GM12878 (cell line): Measurements from ENCODE around the gene SCGN. TPM values are rescaled to one million over a fixed set of nuclear protein-coding genes. Genes with fewer than 3 reads are reported as not detected.

Experiments
- ATAC-seq: fragments of 200-7000 bp; cut with Tn5 transposase; 3 replicates; pipeline ENCODE4 v1.9.1; 2020; ENCODE audit warnings: mild to moderate bottlenecking, moderate library complexity
- BruUV-seq: library from RNA; stranded (reverse); fragments of 400-500 nt; replicated peaks from 2 replicates; lab custom pipeline; 2021; lab: Mats Ljungman, UMichigan
- CTCF ChIA-PET: fragments of 300-600 bp; sonication (Branson Sonifier 250); formaldehyde crosslinking; extraction: SDS; loops from one replicate; lab custom pipeline; 2021; ENCODE audit warnings: inconsistent platforms; lab: Yijun Ruan, JAX
- POLR2A ChIA-PET: fragments of 350-600 bp; formaldehyde crosslinking; extraction: SDS; loops from one replicate; lab custom pipeline; 2021; ENCODE audit warnings: inconsistent platforms; lab: Charles Lee
- RAD21 ChIA-PET: fragments of 300-600 bp; sonication (Branson Sonifier 250); formaldehyde crosslinking; loops from one replicate; lab custom pipeline; 2023; ENCODE audit warnings: antibody characterized with exemption; ENCODE audit not compliant: unreplicated experiment; lab: Charles Lee
- SMC1A ChIA-PET: fragments of 300-600 bp; sonication (Branson Sonifier 250); formaldehyde crosslinking; loops from one replicate; lab custom pipeline; 2023; ENCODE audit not compliant: unreplicated experiment, uncharacterized antibody; lab: Charles Lee
- DNase-seq: peaks from one replicate; pipeline ENCODE4 v3.0.0-alpha.2; 2011; ENCODE audit warnings: low read depth, low spot score
- FAIRE-seq: peaks from 3 replicates; lab custom pipeline; 2011; peaks lifted over from hg19 to GRCh38; lab: Jason Lieb, UNC
- H2AFZ ChIP-seq: 2 replicates; pipeline ENCODE4 v1.6.0; 2011; ENCODE audit warnings: low read depth, low read length, control low read depth; ENCODE audit not compliant: control insufficient read depth
- H3K27ac ChIP-seq: 2 replicates; pipeline ENCODE4 v1.5.1; 2011; ENCODE audit warnings: control low read depth; ENCODE audit not compliant: control insufficient read depth, insufficient read depth
- H3K27me3 ChIP-seq, 2 experiments: replicated peaks in 1 of 2; 2 replicates each; pipeline versions ENCODE4 v1.6.0 to v1.6.1; 2011; ENCODE audit warnings: low read length in 1 of 2; ENCODE audit not compliant: control insufficient read depth in 2 of 2, insufficient read depth in 2 of 2
- H3K36me3 ChIP-seq, 2 experiments: 2 replicates each; pipeline ENCODE4 v1.5.1; 2011; ENCODE audit warnings: low read length in 1 of 2; ENCODE audit not compliant: control insufficient read depth in 2 of 2, insufficient read depth in 2 of 2
- H3K4me1 ChIP-seq: 2 replicates; pipeline ENCODE4 v1.6.1; 2011; ENCODE audit warnings: mild to moderate bottlenecking, low read length, moderate library complexity, mixed read lengths; ENCODE audit not compliant: control insufficient read depth, insufficient read depth
- H3K4me2 ChIP-seq: 2 replicates; pipeline ENCODE4 v1.6.0; 2011; ENCODE audit warnings: control low read depth; ENCODE audit not compliant: control insufficient read depth, insufficient read depth
- H3K4me3 ChIP-seq: fragments of 200-600 bp; sonication (generic); 2 replicates; pipeline ENCODE4 v1.5.1; 2016
- H3K79me2 ChIP-seq: 2 replicates; pipeline ENCODE4 v1.6.0; 2011; ENCODE audit warnings: low read length; ENCODE audit not compliant: control insufficient read depth, insufficient read depth
- H3K9ac ChIP-seq: 2 replicates; pipeline ENCODE4 v1.8.0; 2011; ENCODE audit warnings: low read length, control low read depth, mixed read lengths; ENCODE audit not compliant: control insufficient read depth, insufficient read depth
- H3K9me3 ChIP-seq: replicated peaks from 3 replicates; pipeline ENCODE4 v1.5.1; 2011; ENCODE audit warnings: mild to moderate bottlenecking, low read length; ENCODE audit not compliant: control insufficient read depth, insufficient read depth
- H4K20me1 ChIP-seq: 2 replicates; pipeline ENCODE4 v1.6.0; 2011; ENCODE audit not compliant: control insufficient read depth, insufficient read depth
- CBX3 ChIP-seq: fragments of 200-600 bp; sonication (generic); IDR thresholded peaks from 2 replicates; pipeline ENCODE4 v1.6.1; 2016; ENCODE audit warnings: low read depth, borderline replicate concordance
- CREB1 ChIP-seq: IDR thresholded peaks from 2 replicates; pipeline ENCODE4 v1.6.1; 2012; ENCODE audit warnings: low read depth, mild to moderate bottlenecking, inconsistent platforms
- CTCF ChIP-seq, 3 experiments: IDR thresholded peaks in 2 of 3; conservative IDR thresholded peaks in 1 of 3; 2 replicates each; pipeline ENCODE4 v1.5.1; 2011; ENCODE audit warnings: low read depth in 3 of 3, low read length in 3 of 3, mild to moderate bottlenecking in 3 of 3, control low read depth in 2 of 3, moderate library complexity in 2 of 3, inconsistent platforms in 1 of 3, mixed read lengths in 1 of 3; ENCODE audit not compliant: control insufficient read depth in 2 of 3, insufficient read depth in 1 of 3; ENCODE audit errors: extremely low read depth in 1 of 3
- IRF3 ChIP-seq: fragments of 450-650 bp; IDR thresholded peaks from 2 replicates; pipeline ENCODE4 v1.6.1; 2014; ENCODE audit warnings: mild to moderate bottlenecking
- MEF2B ChIP-seq: fragments of 450-650 bp; IDR thresholded peaks from 2 replicates; pipeline ENCODE4 v1.6.1; 2018; ENCODE audit warnings: mild to moderate bottlenecking, moderate library complexity; ENCODE audit not compliant: partially characterized antibody, poor library complexity, severe bottlenecking
- MYC ChIP-seq: IDR thresholded peaks from 2 replicates; pipeline ENCODE4 v1.6.1; 2011; ENCODE audit warnings: mild to moderate bottlenecking, low read length, moderate library complexity, inconsistent platforms; ENCODE audit not compliant: insufficient read depth, insufficient replicate concordance, insufficient read length, severe bottlenecking
- NFIC ChIP-seq: IDR thresholded peaks from 2 replicates; pipeline ENCODE4 v1.6.1; 2012; ENCODE audit warnings: low read depth, mild to moderate bottlenecking, inconsistent platforms, low read length, moderate library complexity
- NRF1 ChIP-seq: conservative IDR thresholded peaks from 2 replicates; pipeline ENCODE4 v1.6.1; 2011; ENCODE audit warnings: mild to moderate bottlenecking, low read depth, low read length, improper control_type of control experiment
- POLR2A ChIP-seq: IDR thresholded peaks from 2 replicates; pipeline ENCODE4 v1.6.1; 2011; ENCODE audit warnings: low read depth, mild to moderate bottlenecking, low read length
- RAD51 ChIP-seq: fragments of 450-650 bp; IDR thresholded peaks from 2 replicates; pipeline ENCODE4 v1.6.1; 2016; ENCODE audit warnings: moderate library complexity, mild to moderate bottlenecking, inconsistent platforms
- SKIL ChIP-seq: fragments of 450-650 bp; IDR thresholded peaks from 2 replicates; pipeline ENCODE4 v1.6.1; 2017; ENCODE audit warnings: mild to moderate bottlenecking, low read depth, inconsistent platforms; ENCODE audit not compliant: poor library complexity, severe bottlenecking
- SPI1 ChIP-seq: IDR thresholded peaks from 2 replicates; pipeline ENCODE4 v1.6.1; 2011; ENCODE audit warnings: low read depth, mild to moderate bottlenecking, low read length, moderate library complexity, borderline replicate concordance; ENCODE audit not compliant: insufficient read depth
- SREBF2 ChIP-seq: IDR thresholded peaks from 2 replicates; pipeline ENCODE4 v1.6.1; 2012; ENCODE audit warnings: mild to moderate bottlenecking, low read length
- TARDBP ChIP-seq: IDR thresholded peaks from 2 replicates; pipeline ENCODE4 v1.6.1; 2016; ENCODE audit warnings: borderline replicate concordance
- ZBED1 ChIP-seq: IDR thresholded peaks from 2 replicates; pipeline ENCODE4 v1.6.1; 2016; ENCODE audit warnings: borderline replicate concordance
- ZNF217 ChIP-seq: fragments of 450-650 bp; IDR thresholded peaks from 2 replicates; pipeline ENCODE4 v1.6.1; 2017; ENCODE audit warnings: antibody characterized with exemption, mild to moderate bottlenecking
- WGBS: methylation state at CpG from one replicate; pipeline ENCODE4 v1.1.6; 2016; ENCODE audit warnings: low lambda C conversion rate; ENCODE audit not compliant: insufficient replicate concordance, insufficient coverage; ENCODE audit errors: missing lambda C conversion rate; 5-methylcytosine and 5-hydroxymethylcytosine counted together
- in situ Hi-C: fragments of 300-500 bp; cut with MboI; formaldehyde crosslinking; loops from 9 replicates; pipeline ENCODE4 v1.14.3; 2018; ENCODE audit warnings: mixed read lengths
- intact Hi-C: fragments of 100-400 bp; cut with micrococcal nuclease; formaldehyde crosslinking; loops from one replicate; pipeline ENCODE4 v1.14.2; 2022; ENCODE audit not compliant: unreplicated experiment
- polyA plus RNA-seq, 11 experiments: library from polyadenylated mRNA; depleted of rRNA in 4 of 11; unstranded in 6 of 11; stranded (reverse) in 5 of 11; fragments of >200 nt; fragmentation: Nextera tagmentation in 4 of 11; fragmentation: Illumina TruSeq in 1 of 11; extraction: Ambion mirVana in 4 of 11; extraction: Trizol in 1 of 11; gene quantifications; 1 replicate in 1 of 11; 2 replicates in 10 of 11; pipeline versions ENCODE4 v1.2.1 to v1.2.3, GENCODE V29; 2011 to 2016; ENCODE audit warnings: inconsistent platforms in 2 of 11, missing spikeins in 2 of 11, low read depth in 1 of 11
- total RNA-seq, 4 experiments: library from RNA; depleted of rRNA in 3 of 4; stranded (reverse); fragments of >200 nt in 3 of 4; fragmentation: Illumina TruSeq in 1 of 4; extraction: Trizol in 1 of 4; gene quantifications; 2 replicates each; pipeline versions ENCODE4 v1.2.1 to v1.2.3, GENCODE V29; 2013 to 2021

Gene SCGN
- total and polyA plus RNA-seq, 10 of the 15 experiments (the other 5 are each of a cell fraction or from before 2014, with no cell fraction given): not detected

- SMC1A ChIA-PET: interaction anchor here (0.6 kb wide), 1 partner anchor 29 kb away, joined by 3 read pairs; no protein-coding TSS in a partner anchor
- Histone ChIP-seq H3K4me2 (no peak overlapping the region), H4K20me1 (no peaks in the 10 kb centered on the region), H2AFZ (no peak overlapping the region), H3K9me3 (no peaks in the 10 kb centered on the region), H3K27me3 (no peaks in the 10 kb centered on the region), H3K4me1 (no peaks in the 10 kb centered on the region), H3K4me3 (no peak overlapping the region), H3K27ac (no peak overlapping the region), H3K36me3 (no peaks in the 10 kb centered on the region), H3K79me2 (no peaks in the 10 kb centered on the region), H3K9ac (no peak overlapping the region)
- in situ Hi-C loops (no loop called here), intact Hi-C loops (no loop called here)
- DNase-seq (no peak), FAIRE-seq (no peak), ATAC-seq (peak; percentile 43; the same call in 2 of the 3 replicates)
- no peak for TF ChIP-seq NRF1
- TF ChIP-seq SREBF2: no peak
- TF ChIP-seq SKIL: no peak
- TF ChIP-seq ZNF217: no peak
- no peak for TF ChIP-seq MEF2B
- no peak for TF ChIP-seq POLR2A
- TF ChIP-seq IRF3: no peak
- TF ChIP-seq CTCF (IDR thresholded peaks at IDR 0.05 in 2 of 3, conservative IDR thresholded peaks at IDR 0.05 in 1 of 3; ENCODE audit: control insufficient read depth in 2 of 3, extremely low read depth in 1 of 3, insufficient read depth in 1 of 3, low read depth in 3 of 3, low read length in 3 of 3): no peak
- TF ChIP-seq ZBED1: no peak
- no peak for TF ChIP-seq CBX3
- no peak for TF ChIP-seq CREB1
- TF ChIP-seq TARDBP: no peak
- TF ChIP-seq SPI1: no peak
- no peak for TF ChIP-seq MYC
- no peak for TF ChIP-seq RAD51
- no peak for TF ChIP-seq NFIC
- no TSS peak for BruUV-seq
- 2% methylated on average over 2 of the region's 2 CpGs for WGBS
- POLR2A ChIA-PET: no interaction called here
- RAD21 ChIA-PET: no interaction called here
- CTCF ChIA-PET: interaction anchor here (0.9 to 1.7 kb wide), 3 partner anchors 16 to 253 kb away, joined by 3 to 4 read pairs (median 3); no protein-coding TSS in a partner anchor
These were observed 97.8 kb downstream of the SCGN start for GRCh38 chr6:25749837-25750236.
